Astrocyte of the cerebellum (primary cell): ENCODE measurements around the gene RDH11.

Experiments
- DNase-seq: peaks from one replicate; pipeline ENCODE4 v3.0.0-alpha.2; 2011; ENCODE audit warnings: low read depth
- H3K4me3 ChIP-seq: 2 replicates; pipeline ENCODE4 v1.5.1; 2011; ENCODE audit warnings: mild to moderate bottlenecking, low read depth, low read length, moderate library complexity
- in situ Hi-C: cut with HindIII; loops from 2 replicates; pipeline ENCODE4 v1.10.0; 2017; ENCODE audit warnings: low sequenced_read_pairs
- TF ChIP-seq, protein P1 (sequence below): IDR thresholded peaks from 2 replicates; pipeline ENCODE4 v1.5.1; 2012; ENCODE audit warnings: low read length, low read depth, moderate library complexity, mild to moderate bottlenecking; ENCODE audit errors: missing control alignments

Gene RDH11

DNA sequence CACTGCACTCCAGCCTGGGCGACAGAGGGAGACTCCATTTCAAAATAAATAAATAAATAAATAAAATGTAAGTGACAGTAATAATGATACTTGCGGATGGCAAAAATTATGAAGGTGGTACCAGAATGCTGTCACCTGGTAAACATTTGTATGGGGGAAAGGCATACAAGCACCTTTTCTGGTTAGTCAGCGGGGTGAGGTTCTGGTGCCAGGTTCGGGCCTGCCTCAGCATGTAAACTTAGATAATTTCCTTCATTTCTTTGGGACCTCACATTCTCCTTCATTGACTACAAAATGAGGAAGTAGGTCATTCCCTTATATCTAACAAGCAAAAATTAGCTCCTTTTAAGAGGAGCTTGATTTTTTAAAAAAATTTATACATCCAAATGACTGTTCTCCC lies 31.9 kb downstream of the RDH11 start:
- in situ Hi-C loops: no loop called here
- DNase-seq: no peak
- TF ChIP-seq, protein P1, sequence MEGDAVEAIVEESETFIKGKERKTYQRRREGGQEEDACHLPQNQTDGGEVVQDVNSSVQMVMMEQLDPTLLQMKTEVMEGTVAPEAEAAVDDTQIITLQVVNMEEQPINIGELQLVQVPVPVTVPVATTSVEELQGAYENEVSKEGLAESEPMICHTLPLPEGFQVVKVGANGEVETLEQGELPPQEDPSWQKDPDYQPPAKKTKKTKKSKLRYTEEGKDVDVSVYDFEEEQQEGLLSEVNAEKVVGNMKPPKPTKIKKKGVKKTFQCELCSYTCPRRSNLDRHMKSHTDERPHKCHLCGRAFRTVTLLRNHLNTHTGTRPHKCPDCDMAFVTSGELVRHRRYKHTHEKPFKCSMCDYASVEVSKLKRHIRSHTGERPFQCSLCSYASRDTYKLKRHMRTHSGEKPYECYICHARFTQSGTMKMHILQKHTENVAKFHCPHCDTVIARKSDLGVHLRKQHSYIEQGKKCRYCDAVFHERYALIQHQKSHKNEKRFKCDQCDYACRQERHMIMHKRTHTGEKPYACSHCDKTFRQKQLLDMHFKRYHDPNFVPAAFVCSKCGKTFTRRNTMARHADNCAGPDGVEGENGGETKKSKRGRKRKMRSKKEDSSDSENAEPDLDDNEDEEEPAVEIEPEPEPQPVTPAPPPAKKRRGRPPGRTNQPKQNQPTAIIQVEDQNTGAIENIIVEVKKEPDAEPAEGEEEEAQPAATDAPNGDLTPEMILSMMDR: no peak
- H3K4me3 ChIP-seq: no peak overlapping the region

DNA sequence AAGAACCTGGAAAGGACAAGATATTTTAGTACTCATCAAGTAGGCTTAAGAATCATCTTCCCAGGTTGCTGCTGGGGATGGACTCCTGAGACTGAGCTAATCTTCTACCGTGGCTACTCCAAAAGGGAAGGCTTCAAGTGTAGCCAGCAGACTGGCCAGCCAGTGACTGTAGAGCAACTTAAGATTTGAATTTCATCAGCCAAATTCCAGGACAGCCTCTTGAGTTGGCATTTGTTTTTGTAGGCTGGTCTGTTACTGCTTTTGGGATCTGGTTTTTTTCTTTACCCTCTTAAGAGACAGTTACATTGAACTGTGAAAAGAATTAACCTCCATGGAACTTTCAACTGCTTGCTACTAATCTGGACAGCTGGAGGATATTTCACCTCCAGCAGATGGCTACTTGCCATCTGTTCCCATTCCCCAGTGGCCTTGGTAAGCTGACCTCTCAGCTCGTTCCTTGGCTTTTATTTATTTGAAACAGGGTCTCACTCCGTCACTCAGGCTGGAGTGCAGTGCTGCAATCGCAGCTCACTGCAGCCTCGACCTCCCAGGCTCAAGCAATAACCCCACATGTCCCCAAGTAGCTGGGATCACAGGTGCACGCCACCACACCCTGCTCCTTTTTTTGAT lies 41.8 kb downstream of the RDH11 start:
- DNase-seq: no peak
- no peak overlapping the region for H3K4me3 ChIP-seq
- in situ Hi-C loops: no loop called here
- TF ChIP-seq, protein P1: no peak

DNA sequence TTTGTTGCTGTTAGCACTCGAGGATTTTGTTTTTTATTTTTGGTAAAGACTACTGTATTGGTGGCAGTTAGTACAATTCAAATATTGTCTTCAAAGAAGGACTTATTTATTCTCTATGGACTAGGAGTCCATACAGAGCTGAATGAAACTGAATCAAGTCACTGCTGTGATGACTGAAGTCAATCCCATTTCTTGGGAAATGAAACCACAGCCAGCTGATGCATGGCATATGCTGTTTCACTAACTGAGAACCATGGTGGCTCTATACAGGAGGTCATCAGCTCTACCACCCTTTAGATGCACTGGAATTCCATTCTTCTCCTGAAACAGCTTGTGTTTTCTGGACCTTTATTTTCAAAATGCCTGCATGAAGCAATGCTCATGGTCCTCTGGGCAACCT lies 43.4 kb downstream of the RDH11 start:
- no peak for DNase-seq
- no peak overlapping the region for H3K4me3 ChIP-seq
- in situ Hi-C loops: no loop called here
- TF ChIP-seq, protein P1: no peak

DNA sequence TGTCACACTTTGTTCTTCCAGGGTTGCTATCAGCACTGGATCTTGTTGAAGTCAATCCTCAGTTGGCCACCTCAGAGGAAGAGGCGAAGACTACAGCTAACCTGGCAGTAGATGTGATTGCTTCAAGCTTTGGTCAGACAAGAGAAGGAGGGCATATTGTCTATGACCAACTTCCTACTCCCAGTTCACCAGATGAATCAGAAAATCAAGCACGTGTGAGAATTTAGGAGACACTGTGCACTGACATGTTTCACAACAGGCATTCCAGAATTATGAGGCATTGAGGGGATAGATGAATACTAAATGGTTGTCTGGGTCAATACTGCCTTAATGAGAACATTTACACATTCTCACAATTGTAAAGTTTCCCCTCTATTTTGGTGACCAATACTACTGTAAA lies 44.9 kb downstream of the RDH11 start:
- TF ChIP-seq, protein P1: no peak
- H3K4me3 ChIP-seq: no peak overlapping the region
- in situ Hi-C loops: no loop called here
- DNase-seq: no peak

DNA sequence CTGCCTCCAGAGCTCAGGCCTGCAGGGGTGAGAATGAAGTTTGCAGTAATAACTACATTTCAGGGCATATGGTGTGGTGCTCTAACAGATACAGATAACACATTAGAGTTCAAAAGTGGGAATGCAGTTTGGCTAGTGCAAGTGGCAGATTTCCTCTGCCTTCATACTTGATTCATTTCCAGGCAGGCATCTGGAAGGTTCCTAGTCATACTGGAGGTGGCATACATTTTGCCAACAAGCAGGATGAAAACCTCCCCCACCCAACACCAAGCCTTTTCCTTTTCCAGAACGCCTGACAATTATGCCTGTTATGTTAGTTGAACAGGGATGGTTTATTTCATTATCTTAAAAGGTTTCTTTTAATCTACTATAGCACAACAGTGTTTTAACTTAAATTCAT lies 45.4 kb downstream of the RDH11 start:
- no peak for DNase-seq
- no peak overlapping the region for H3K4me3 ChIP-seq
- TF ChIP-seq, protein P1: no peak
- in situ Hi-C loops: no loop called here

DNA sequence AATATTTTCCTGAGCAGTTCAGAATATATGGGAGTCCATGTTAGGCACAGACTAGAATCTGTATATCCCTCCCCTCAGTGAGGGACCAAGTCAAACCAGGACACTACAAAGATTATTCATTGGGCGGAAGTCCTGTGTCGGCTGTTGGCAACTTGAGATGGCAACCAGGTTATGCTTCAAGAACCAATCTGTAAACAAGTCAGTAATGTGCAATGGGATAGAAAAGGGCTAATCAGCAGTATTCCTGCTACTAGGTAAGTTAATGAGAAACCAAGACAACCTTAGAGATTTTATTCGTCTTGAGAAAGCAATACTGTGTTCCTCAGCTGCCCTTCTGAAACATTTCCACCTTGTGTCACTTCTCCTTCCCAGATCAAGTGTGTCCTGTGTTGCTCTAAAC lies 49.4 kb downstream of the RDH11 start:
- H3K4me3 ChIP-seq: no peak overlapping the region
- in situ Hi-C loops: no loop called here
- no peak for DNase-seq
- TF ChIP-seq, protein P1: no peak
